Measurements from ENCODE around the gene CCDC69. TPM values are rescaled to one million over a fixed set of nuclear protein-coding genes. Genes with fewer than 3 reads are reported as not detected.

The CCDC69 gene
- total RNA-seq, 4 donors from 2014 or later, result 217 to 341 (median 285) TPM

GRCh38 chr5:151249281-151249680 is 25.4 kb upstream of the CCDC69 start:
- no peak for DNase-seq (ENCODE audit: extremely low spot score)
- Histone ChIP-seq H3K9me3 (no peaks in the 10 kb centered on the region), H3K4me3 (no peak overlapping the region), H3K27me3 (no peaks in the 10 kb centered on the region), H3K27ac (replicated peaks in 1 of 4) (no peak overlapping the region), H3K36me3 (no peaks in the 10 kb centered on the region), H3K4me1 (peaks cover 13 to 17% (median 16%) of the 10 kb centered on the region in 4 donors)
- TF ChIP-seq EP300 (IDR thresholded peaks at IDR 0.05) (no peak), POLR2AphosphoS5 (IDR thresholded peaks at IDR 0.05) (no peak)
- TF ChIP-seq, protein P1, sequence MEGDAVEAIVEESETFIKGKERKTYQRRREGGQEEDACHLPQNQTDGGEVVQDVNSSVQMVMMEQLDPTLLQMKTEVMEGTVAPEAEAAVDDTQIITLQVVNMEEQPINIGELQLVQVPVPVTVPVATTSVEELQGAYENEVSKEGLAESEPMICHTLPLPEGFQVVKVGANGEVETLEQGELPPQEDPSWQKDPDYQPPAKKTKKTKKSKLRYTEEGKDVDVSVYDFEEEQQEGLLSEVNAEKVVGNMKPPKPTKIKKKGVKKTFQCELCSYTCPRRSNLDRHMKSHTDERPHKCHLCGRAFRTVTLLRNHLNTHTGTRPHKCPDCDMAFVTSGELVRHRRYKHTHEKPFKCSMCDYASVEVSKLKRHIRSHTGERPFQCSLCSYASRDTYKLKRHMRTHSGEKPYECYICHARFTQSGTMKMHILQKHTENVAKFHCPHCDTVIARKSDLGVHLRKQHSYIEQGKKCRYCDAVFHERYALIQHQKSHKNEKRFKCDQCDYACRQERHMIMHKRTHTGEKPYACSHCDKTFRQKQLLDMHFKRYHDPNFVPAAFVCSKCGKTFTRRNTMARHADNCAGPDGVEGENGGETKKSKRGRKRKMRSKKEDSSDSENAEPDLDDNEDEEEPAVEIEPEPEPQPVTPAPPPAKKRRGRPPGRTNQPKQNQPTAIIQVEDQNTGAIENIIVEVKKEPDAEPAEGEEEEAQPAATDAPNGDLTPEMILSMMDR (IDR thresholded peaks at IDR 0.05), result no peak
- intact Hi-C loops (cut with DNase I), result loop anchor here (10.0 kb wide), 1 partner anchor 194 kb away; no protein-coding TSS in a partner anchor
- WGBS, result 73% methylated on average over 5 of the region's 5 CpGs

GRCh38 chr5:151248651-151249050 is 24.8 kb upstream of the CCDC69 start:
- intact Hi-C loops (cut with DNase I), result loop anchor here (10.0 kb wide), 1 partner anchor 194 kb away; no protein-coding TSS in a partner anchor
- H3K4me3 ChIP-seq, result no peak overlapping the region
- no peaks in the 10 kb centered on the region for H3K36me3 ChIP-seq
- H3K27ac ChIP-seq (replicated peaks in 1 of 4), result no peak overlapping the region
- TF ChIP-seq EP300 (IDR thresholded peaks at IDR 0.05) (no peak), POLR2AphosphoS5 (IDR thresholded peaks at IDR 0.05) (no peak), POLR2A (IDR thresholded peaks at IDR 0.05; ENCODE audit: low read depth) (no peak)
- TF ChIP-seq, protein P1 (IDR thresholded peaks at IDR 0.05), result no peak
- 79% methylated on average over 2 of the region's 2 CpGs for WGBS
- DNase-seq (ENCODE audit: extremely low spot score), result no peak
- no peaks in the 10 kb centered on the region for H3K9me3 ChIP-seq
- peaks cover 6 to 10% (median 10%) of the 10 kb centered on the region in 4 donors for H3K4me1 ChIP-seq
- no peaks in the 10 kb centered on the region for H3K27me3 ChIP-seq

- intact Hi-C loops (cut with DNase I), result loop anchor here (10.0 kb wide), 1 partner anchor 191 kb away; no protein-coding TSS in a partner anchor
- Histone ChIP-seq H3K36me3 (no peaks in the 10 kb centered on the region), H3K9me3 (no peaks in the 10 kb centered on the region), H3K27me3 (no peaks in the 10 kb centered on the region), H3K27ac (replicated peaks in 1 of 4) (no peak overlapping the region), H3K4me3 (no peak overlapping the region), H3K4me1 (no peaks in the 10 kb centered on the region)
- TF ChIP-seq, protein P1 (IDR thresholded peaks at IDR 0.05), result no peak
- TF ChIP-seq EP300 (IDR thresholded peaks at IDR 0.05) (no peak), POLR2AphosphoS5 (IDR thresholded peaks at IDR 0.05) (no peak), POLR2A (IDR thresholded peaks at IDR 0.05; ENCODE audit: low read depth) (no peak)
- WGBS, result 94% methylated on average over 4 of the region's 4 CpGs
- no peak for DNase-seq (ENCODE audit: extremely low spot score)
These were observed 21.9 kb upstream of the CCDC69 start for GRCh38 chr5:151245680-151246219.

DNA sequence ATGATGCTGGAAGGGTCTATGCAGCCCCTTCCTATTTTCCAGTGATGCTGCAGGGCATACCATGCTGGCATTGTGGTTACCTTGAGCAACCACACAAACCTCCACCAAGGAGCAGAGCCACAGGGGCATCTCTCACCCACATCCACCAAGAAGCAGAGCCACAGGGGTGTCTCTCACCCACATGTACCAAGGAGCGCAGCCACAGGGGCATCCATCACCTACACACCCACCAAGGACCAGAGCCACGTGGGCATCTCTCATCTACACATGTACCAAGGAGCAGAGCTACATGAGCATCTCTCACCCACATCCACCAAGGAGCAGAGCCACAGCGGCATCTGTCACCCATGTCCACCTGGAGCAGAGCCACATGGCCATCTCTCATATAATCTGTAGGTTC is 20.3 kb upstream of the CCDC69 start:
- H3K9me3 ChIP-seq, result no peaks in the 10 kb centered on the region
- H3K4me3 ChIP-seq, result no peak overlapping the region
- H3K36me3 ChIP-seq, result no peaks in the 10 kb centered on the region
- WGBS, result 100% methylated on average over 2 of the region's 3 CpGs
- H3K27ac ChIP-seq (replicated peaks in 1 of 4), result no peak overlapping the region
- H3K27me3 ChIP-seq, result no peaks in the 10 kb centered on the region
- no peak for TF ChIP-seq POLR2A (IDR thresholded peaks at IDR 0.05; ENCODE audit: low read depth)
- TF ChIP-seq POLR2AphosphoS5 (IDR thresholded peaks at IDR 0.05), result no peak
- no peak for TF ChIP-seq EP300 (IDR thresholded peaks at IDR 0.05)
- TF ChIP-seq, protein P1 (IDR thresholded peaks at IDR 0.05), result no peak
- peaks cover 0 to 8% (median 4%) of the 10 kb centered on the region in 4 donors for H3K4me1 ChIP-seq
- intact Hi-C loops (cut with DNase I), result loop anchor here (10.0 kb wide), 1 partner anchor 189 kb away; no protein-coding TSS in a partner anchor
- no peak for DNase-seq (ENCODE audit: extremely low spot score)

Measured in esophagus muscularis mucosa (tissue), 4 donors.